ENCODE data around the gene SORL1.

DNA sequence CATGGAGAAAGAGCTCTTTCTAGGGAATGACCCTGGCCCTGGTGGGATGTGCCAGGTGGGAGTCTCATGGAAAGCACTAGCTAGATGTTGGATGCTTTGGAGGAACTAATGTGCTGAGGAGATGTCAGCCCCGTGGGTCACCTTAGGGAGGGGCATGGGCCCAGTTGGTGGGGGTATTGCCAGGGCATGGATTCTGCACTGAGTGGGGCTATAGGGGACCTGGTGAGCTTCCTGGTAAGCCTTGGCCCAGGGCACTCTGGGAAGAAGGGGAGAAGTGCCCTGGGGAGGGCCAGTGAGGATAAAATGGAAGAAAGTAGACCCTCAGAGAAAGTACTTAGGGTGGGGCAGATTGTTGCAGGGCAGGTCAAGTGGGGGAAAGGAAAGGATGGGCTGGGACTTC, 65.9 kb downstream of the SORL1 start:
- no peak for TF ChIP-seq POLR2AphosphoS5 (IDR thresholded peaks at IDR 0.05; ENCODE audit: borderline replicate concordance, low read depth, low read length)
- TF ChIP-seq EZH2 (IDR thresholded peaks at IDR 0.05): no peak
